GM12878 (cell line): Measurements from ENCODE around the gene RNASEH2B. TPM values are rescaled to one million over a fixed set of nuclear protein-coding genes. Genes with fewer than 3 reads are reported as not detected.

Experiments used
- ATAC-seq: fragments of 200-7000 bp; cut with Tn5 transposase; 3 replicates; pipeline ENCODE4 v1.9.1; 2020; ENCODE audit warnings: mild to moderate bottlenecking, moderate library complexity
- BruUV-seq: library from RNA; stranded (reverse); fragments of 400-500 nt; replicated peaks from 2 replicates; lab custom pipeline; 2021; lab: Mats Ljungman, UMichigan
- CTCF ChIA-PET: fragments of 300-600 bp; sonication (Branson Sonifier 250); formaldehyde crosslinking; extraction: SDS; loops from one replicate; lab custom pipeline; 2021; ENCODE audit warnings: inconsistent platforms; lab: Yijun Ruan, JAX
- POLR2A ChIA-PET: fragments of 350-600 bp; formaldehyde crosslinking; extraction: SDS; loops from one replicate; lab custom pipeline; 2021; ENCODE audit warnings: inconsistent platforms; lab: Charles Lee
- RAD21 ChIA-PET: fragments of 300-600 bp; sonication (Branson Sonifier 250); formaldehyde crosslinking; loops from one replicate; lab custom pipeline; 2023; ENCODE audit warnings: antibody characterized with exemption; ENCODE audit not compliant: unreplicated experiment; lab: Charles Lee
- SMC1A ChIA-PET: fragments of 300-600 bp; sonication (Branson Sonifier 250); formaldehyde crosslinking; loops from one replicate; lab custom pipeline; 2023; ENCODE audit not compliant: unreplicated experiment, uncharacterized antibody; lab: Charles Lee
- DNase-seq: peaks from one replicate; pipeline ENCODE4 v3.0.0-alpha.2; 2011; ENCODE audit warnings: low read depth, low spot score
- FAIRE-seq: peaks from 3 replicates; lab custom pipeline; 2011; peaks lifted over from hg19 to GRCh38; lab: Jason Lieb, UNC
- H2AFZ ChIP-seq: 2 replicates; pipeline ENCODE4 v1.6.0; 2011; ENCODE audit warnings: low read depth, low read length, control low read depth; ENCODE audit not compliant: control insufficient read depth
- H3K27ac ChIP-seq: 2 replicates; pipeline ENCODE4 v1.5.1; 2011; ENCODE audit warnings: control low read depth; ENCODE audit not compliant: control insufficient read depth, insufficient read depth
- H3K27me3 ChIP-seq, 2 experiments: replicated peaks in 1 of 2; 2 replicates each; pipeline versions ENCODE4 v1.6.0 to v1.6.1; 2011; ENCODE audit warnings: low read length in 1 of 2; ENCODE audit not compliant: control insufficient read depth in 2 of 2, insufficient read depth in 2 of 2
- H3K36me3 ChIP-seq, 2 experiments: 2 replicates each; pipeline ENCODE4 v1.5.1; 2011; ENCODE audit warnings: low read length in 1 of 2; ENCODE audit not compliant: control insufficient read depth in 2 of 2, insufficient read depth in 2 of 2
- H3K4me1 ChIP-seq: 2 replicates; pipeline ENCODE4 v1.6.1; 2011; ENCODE audit warnings: mild to moderate bottlenecking, low read length, moderate library complexity, mixed read lengths; ENCODE audit not compliant: control insufficient read depth, insufficient read depth
- H3K4me2 ChIP-seq: 2 replicates; pipeline ENCODE4 v1.6.0; 2011; ENCODE audit warnings: control low read depth; ENCODE audit not compliant: control insufficient read depth, insufficient read depth
- H3K4me3 ChIP-seq: fragments of 200-600 bp; sonication (generic); 2 replicates; pipeline ENCODE4 v1.5.1; 2016
- H3K79me2 ChIP-seq: 2 replicates; pipeline ENCODE4 v1.6.0; 2011; ENCODE audit warnings: low read length; ENCODE audit not compliant: control insufficient read depth, insufficient read depth
- H3K9ac ChIP-seq: 2 replicates; pipeline ENCODE4 v1.8.0; 2011; ENCODE audit warnings: low read length, control low read depth, mixed read lengths; ENCODE audit not compliant: control insufficient read depth, insufficient read depth
- H3K9me3 ChIP-seq: replicated peaks from 3 replicates; pipeline ENCODE4 v1.5.1; 2011; ENCODE audit warnings: mild to moderate bottlenecking, low read length; ENCODE audit not compliant: control insufficient read depth, insufficient read depth
- H4K20me1 ChIP-seq: 2 replicates; pipeline ENCODE4 v1.6.0; 2011; ENCODE audit not compliant: control insufficient read depth, insufficient read depth
- CEBPB ChIP-seq, 2 experiments: fragments of 150-350 bp in 1 of 2; IDR thresholded peaks; 2 replicates each; pipeline ENCODE4 v1.6.1; 2012 to 2014; ENCODE audit warnings: low read depth in 2 of 2, low read length in 2 of 2, borderline replicate concordance in 1 of 2, inconsistent platforms in 1 of 2
- CREM ChIP-seq: IDR thresholded peaks from 2 replicates; pipeline ENCODE4 v1.6.1; 2014; ENCODE audit warnings: antibody characterized with exemption, low read depth
- GABPA ChIP-seq: IDR thresholded peaks from 2 replicates; pipeline ENCODE4 v1.6.1; 2014; ENCODE audit warnings: antibody characterized with exemption, low read depth, mild to moderate bottlenecking, inconsistent platforms
- POLR2A ChIP-seq: IDR thresholded peaks from 2 replicates; pipeline ENCODE4 v1.6.1; 2011; ENCODE audit warnings: low read depth, mild to moderate bottlenecking, low read length
- RAD51 ChIP-seq: fragments of 450-650 bp; IDR thresholded peaks from 2 replicates; pipeline ENCODE4 v1.6.1; 2016; ENCODE audit warnings: moderate library complexity, mild to moderate bottlenecking, inconsistent platforms
- RBBP5 ChIP-seq: fragments of 200-600 bp; sonication (generic); conservative IDR thresholded peaks from 2 replicates; pipeline ENCODE4 v1.6.1; 2016
- RUNX3 ChIP-seq: IDR thresholded peaks from 2 replicates; pipeline ENCODE4 v1.6.1; 2012; ENCODE audit warnings: low read length, inconsistent platforms
- SIX5 ChIP-seq: IDR thresholded peaks from 2 replicates; pipeline ENCODE4 v1.6.1; 2011; ENCODE audit warnings: mild to moderate bottlenecking, low read depth, low read length, moderate library complexity; ENCODE audit not compliant: severe bottlenecking
- WGBS: methylation state at CpG from one replicate; pipeline ENCODE4 v1.1.6; 2016; ENCODE audit warnings: low lambda C conversion rate; ENCODE audit not compliant: insufficient replicate concordance, insufficient coverage; ENCODE audit errors: missing lambda C conversion rate; 5-methylcytosine and 5-hydroxymethylcytosine counted together
- in situ Hi-C: fragments of 300-500 bp; cut with MboI; formaldehyde crosslinking; loops from 9 replicates; pipeline ENCODE4 v1.14.3; 2018; ENCODE audit warnings: mixed read lengths
- intact Hi-C: fragments of 100-400 bp; cut with micrococcal nuclease; formaldehyde crosslinking; loops from one replicate; pipeline ENCODE4 v1.14.2; 2022; ENCODE audit not compliant: unreplicated experiment
- polyA plus RNA-seq, 11 experiments: library from polyadenylated mRNA; depleted of rRNA in 4 of 11; unstranded in 6 of 11; stranded (reverse) in 5 of 11; fragments of >200 nt; fragmentation: Nextera tagmentation in 4 of 11; fragmentation: Illumina TruSeq in 1 of 11; extraction: Ambion mirVana in 4 of 11; extraction: Trizol in 1 of 11; gene quantifications; 1 replicate in 1 of 11; 2 replicates in 10 of 11; pipeline versions ENCODE4 v1.2.1 to v1.2.3, GENCODE V29; 2011 to 2016; ENCODE audit warnings: inconsistent platforms in 2 of 11, missing spikeins in 2 of 11, low read depth in 1 of 11
- total RNA-seq, 4 experiments: library from RNA; depleted of rRNA in 3 of 4; stranded (reverse); fragments of >200 nt in 3 of 4; fragmentation: Illumina TruSeq in 1 of 4; extraction: Trizol in 1 of 4; gene quantifications; 2 replicates each; pipeline versions ENCODE4 v1.2.1 to v1.2.3, GENCODE V29; 2013 to 2021

RNASEH2B gene
- total and polyA plus RNA-seq, 10 of the 15 experiments (the other 5 are each of a cell fraction or from before 2014, with no cell fraction given) = 64.9 to 148 (median 97.3) TPM

GRCh38 chr13:50911081-50911631 is 1.6 kb downstream of the RNASEH2B start:
- Histone ChIP-seq H3K27me3 (no peaks in the 10 kb centered on the region), H3K36me3 (no peaks in the 10 kb centered on the region), H4K20me1 (no peaks in the 10 kb centered on the region), H3K4me3 (peak overlapping the region; percentile 95), H3K79me2 (peaks cover 68% of the 10 kb centered on the region), H3K9me3 (no peaks in the 10 kb centered on the region), H3K4me1 (peaks cover 15% of the 10 kb centered on the region; the same call in 1 of the 2 replicates), H3K4me2 (peak overlapping the region; percentile 98), H3K9ac (peak overlapping the region; percentile 100), H3K27ac (peak overlapping the region; percentile 99), H2AFZ (peak overlapping the region; percentile 16; the same call in 1 of the 2 replicates)
- SMC1A ChIA-PET = interaction anchor here (0.7 to 7.8 kb wide), 41 partner anchors 9 to 1118 kb away, joined by 3 to 141 read pairs (median 4); partner anchors contain the start of gene TRIM13
- in situ Hi-C loops (loop anchor here (5.0 to 10.0 kb wide), 4 partner anchors 104 to 934 kb away; no protein-coding TSS in a partner anchor), intact Hi-C loops (loop anchor here (2.0 to 5.0 kb wide), 7 partner anchors 100 to 974 kb away; partner anchors contain the start of genes SPRYD7 and TRIM13)
- DNase-seq (no peak), FAIRE-seq (peak; percentile 27), ATAC-seq (peak; percentile 20)
- CTCF ChIA-PET = interaction anchor here (0.6 to 5.8 kb wide), 49 partner anchors 7 to 975 kb away, joined by 3 to 85 read pairs (median 5); partner anchors contain the start of genes SPRYD7 and TRIM13
- RAD21 ChIA-PET = interaction anchor here (0.6 to 5.7 kb wide), 49 partner anchors 11 to 1242 kb away, joined by 3 to 118 read pairs (median 4); partner anchors contain the start of genes SPRYD7 and TRIM13
- WGBS = 0% methylated on average over 3 of the region's 3 CpGs
- BruUV-seq = TSS peak; percentile 50
- POLR2A ChIA-PET = interaction anchor here (0.5 to 5.3 kb wide), 12 partner anchors 19 to 1119 kb away, joined by 3 to 39 read pairs (median 4); partner anchors contain the start of genes KPNA3 and SPRYD7
- TF ChIP-seq RUNX3 (0 out of 2 replicates have a peak, but pooled peaks have one; percentile 3), CREM (no peak), POLR2A (no peak), GABPA (no peak), CEBPB (IDR thresholded peaks at IDR 0.05; ENCODE audit: borderline replicate concordance in 1 of 2, low read depth in 2 of 2, low read length in 2 of 2) (no peak), RAD51 (no peak), RBBP5 (no peak), SIX5 (peak; percentile 13)
